ENCODE data around the gene SKAP1.
"Not testable (repeated sequence)": the region's sequence is repeated elsewhere in the genome, so short reads cannot be mapped to it uniquely, and the experiment has no call there.

The SKAP1 gene

GRCh38 chr17:48373130-48373830, 56.7 kb downstream of the SKAP1 start:
- no peak for DNase-seq (ENCODE audit: low read depth in 2 of 2)

- DNase-seq (ENCODE audit: low read depth in 2 of 2), result not testable (repeated sequence)
Measured at GRCh38 chr17:48368967-48369366, 61.0 kb downstream of the SKAP1 start.

- DNase-seq (ENCODE audit: low read depth in 2 of 2), result no peak
Measured at GRCh38 chr17:48368352-48368908, 61.6 kb downstream of the SKAP1 start.

- DNase-seq (ENCODE audit: low read depth in 2 of 2), result no peak
Measured at GRCh38 chr17:48363161-48363560, 66.9 kb downstream of the SKAP1 start.

GRCh38 chr17:48360861-48361633, 69.0 kb downstream of the SKAP1 start:
- not testable (repeated sequence) for DNase-seq (ENCODE audit: low read depth in 2 of 2)

- no peak for DNase-seq (ENCODE audit: low read depth in 2 of 2)
Measured at GRCh38 chr17:48357779-48358602, 72.0 kb downstream of the SKAP1 start.

GRCh38 chr17:48356866-48357265, 73.1 kb downstream of the SKAP1 start:
- DNase-seq (ENCODE audit: low read depth in 2 of 2), result no peak

- DNase-seq (ENCODE audit: low read depth in 2 of 2), result no peak
Measured at GRCh38 chr17:48352630-48353029, 77.4 kb downstream of the SKAP1 start.

- DNase-seq (ENCODE audit: low read depth in 2 of 2), result no peak
Measured at GRCh38 chr17:48351911-48352332, 78.1 kb downstream of the SKAP1 start.

GRCh38 chr17:48348352-48348751, 81.7 kb downstream of the SKAP1 start:
- DNase-seq (ENCODE audit: low read depth in 2 of 2), result no peak

- no peak for DNase-seq (ENCODE audit: low read depth in 2 of 2)
Measured at GRCh38 chr17:48347177-48347576, 82.8 kb downstream of the SKAP1 start.

- DNase-seq (ENCODE audit: low read depth in 2 of 2), result no peak
Measured at GRCh38 chr17:48344251-48344650, 85.8 kb downstream of the SKAP1 start.

GRCh38 chr17:48340916-48341315, 89.1 kb downstream of the SKAP1 start:
- no peak for DNase-seq (ENCODE audit: low read depth in 2 of 2)

GRCh38 chr17:48338720-48339119, 91.3 kb downstream of the SKAP1 start:
- no peak for DNase-seq (ENCODE audit: low read depth in 2 of 2)

GRCh38 chr17:48337903-48338302, 92.1 kb downstream of the SKAP1 start:
- not testable (repeated sequence) for DNase-seq (ENCODE audit: low read depth in 2 of 2)

- DNase-seq (ENCODE audit: low read depth in 2 of 2), result no peak
Measured at GRCh38 chr17:48336986-48337385, 93.0 kb downstream of the SKAP1 start.

- no peak for DNase-seq (ENCODE audit: low read depth in 2 of 2)
Measured at GRCh38 chr17:48335858-48336500, 94.0 kb downstream of the SKAP1 start.

- DNase-seq (ENCODE audit: low read depth in 2 of 2), result no peak
Measured at GRCh38 chr17:48335146-48335784, 94.7 kb downstream of the SKAP1 start.

GRCh38 chr17:48333034-48333530, 96.9 kb downstream of the SKAP1 start:
- DNase-seq (ENCODE audit: low read depth in 2 of 2), result no peak

- no peak for DNase-seq (ENCODE audit: low read depth in 2 of 2)
Measured at GRCh38 chr17:48330887-48331286, 99.1 kb downstream of the SKAP1 start.

GRCh38 chr17:48330421-48330820, 99.6 kb downstream of the SKAP1 start:
- DNase-seq (ENCODE audit: low read depth in 2 of 2), result no peak

Data from stimulated activated CD8-positive, alpha-beta memory T cell treated with anti-CD3 and anti-CD28 coated beads, Interleukin-15, amount 100 ng/mL, for 48 hours (primary cell).